Nephron progenitor cell (in vitro differentiated cells): ENCODE results near the gene EMX1.

ENCODE experiments used
- DNase-seq: peaks from one replicate; pipeline ENCODE4 v3.0.0; 2021
- H3K27ac Mint-ChIP-seq: 2 replicates; pipeline ENCODE4 v1.8.0; 2021; ENCODE audit warnings: mild to moderate bottlenecking, moderate library complexity, mixed read lengths
- H3K27me3 Mint-ChIP-seq: 2 replicates; pipeline ENCODE4 v1.8.0; 2021; ENCODE audit warnings: mild to moderate bottlenecking, low read depth, mixed read lengths; ENCODE audit not compliant: poor library complexity
- H3K36me3 Mint-ChIP-seq: 2 replicates; pipeline ENCODE4 v1.8.0; 2021; ENCODE audit warnings: low read depth, mixed read lengths
- H3K4me1 Mint-ChIP-seq: 2 replicates; pipeline ENCODE4 v1.8.0; 2021; ENCODE audit warnings: mixed read lengths
- H3K4me3 Mint-ChIP-seq: 2 replicates; pipeline ENCODE4 v1.8.0; 2021; ENCODE audit warnings: mild to moderate bottlenecking, moderate library complexity, mixed read lengths
- H3K9me3 Mint-ChIP-seq: 2 replicates; pipeline ENCODE4 v1.8.0; 2021; ENCODE audit warnings: mild to moderate bottlenecking, moderate library complexity, mixed read lengths
- TF ChIP-seq, protein P1 (sequence below): fragments of 200-600 bp; sonication (generic); IDR thresholded peaks from 2 replicates; pipeline ENCODE4 v1.5.0; 2021; ENCODE audit warnings: antibody characterized with exemption

The EMX1 gene

GRCh38 chr2:72892506-72893173 lies 24.7 kb upstream of the EMX1 start:
- Mint-ChIP-seq H3K9me3 (no peaks in the 10 kb centered on the region), H3K4me1 (peaks cover 22% of the 10 kb centered on the region), H3K36me3 (no peaks in the 10 kb centered on the region), H3K27ac (no peak overlapping the region), H3K27me3 (peaks cover 78% of the 10 kb centered on the region), H3K4me3 (no peak overlapping the region)
- TF ChIP-seq, protein P1, sequence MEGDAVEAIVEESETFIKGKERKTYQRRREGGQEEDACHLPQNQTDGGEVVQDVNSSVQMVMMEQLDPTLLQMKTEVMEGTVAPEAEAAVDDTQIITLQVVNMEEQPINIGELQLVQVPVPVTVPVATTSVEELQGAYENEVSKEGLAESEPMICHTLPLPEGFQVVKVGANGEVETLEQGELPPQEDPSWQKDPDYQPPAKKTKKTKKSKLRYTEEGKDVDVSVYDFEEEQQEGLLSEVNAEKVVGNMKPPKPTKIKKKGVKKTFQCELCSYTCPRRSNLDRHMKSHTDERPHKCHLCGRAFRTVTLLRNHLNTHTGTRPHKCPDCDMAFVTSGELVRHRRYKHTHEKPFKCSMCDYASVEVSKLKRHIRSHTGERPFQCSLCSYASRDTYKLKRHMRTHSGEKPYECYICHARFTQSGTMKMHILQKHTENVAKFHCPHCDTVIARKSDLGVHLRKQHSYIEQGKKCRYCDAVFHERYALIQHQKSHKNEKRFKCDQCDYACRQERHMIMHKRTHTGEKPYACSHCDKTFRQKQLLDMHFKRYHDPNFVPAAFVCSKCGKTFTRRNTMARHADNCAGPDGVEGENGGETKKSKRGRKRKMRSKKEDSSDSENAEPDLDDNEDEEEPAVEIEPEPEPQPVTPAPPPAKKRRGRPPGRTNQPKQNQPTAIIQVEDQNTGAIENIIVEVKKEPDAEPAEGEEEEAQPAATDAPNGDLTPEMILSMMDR = peak; percentile 83
- DNase-seq = peak; percentile 73

- no peak overlapping the region for H3K27ac Mint-ChIP-seq
- H3K9me3 Mint-ChIP-seq = no peaks in the 10 kb centered on the region
- peaks cover 26% of the 10 kb centered on the region for H3K4me1 Mint-ChIP-seq
- H3K4me3 Mint-ChIP-seq = no peak overlapping the region
- TF ChIP-seq, protein P1 = peak; percentile 72
- peaks cover 77% of the 10 kb centered on the region for H3K27me3 Mint-ChIP-seq
- H3K36me3 Mint-ChIP-seq = no peaks in the 10 kb centered on the region
- peak; percentile 77 for DNase-seq
Measured at GRCh38 chr2:72893594-72894319, 23.6 kb upstream of the EMX1 start.

DNA sequence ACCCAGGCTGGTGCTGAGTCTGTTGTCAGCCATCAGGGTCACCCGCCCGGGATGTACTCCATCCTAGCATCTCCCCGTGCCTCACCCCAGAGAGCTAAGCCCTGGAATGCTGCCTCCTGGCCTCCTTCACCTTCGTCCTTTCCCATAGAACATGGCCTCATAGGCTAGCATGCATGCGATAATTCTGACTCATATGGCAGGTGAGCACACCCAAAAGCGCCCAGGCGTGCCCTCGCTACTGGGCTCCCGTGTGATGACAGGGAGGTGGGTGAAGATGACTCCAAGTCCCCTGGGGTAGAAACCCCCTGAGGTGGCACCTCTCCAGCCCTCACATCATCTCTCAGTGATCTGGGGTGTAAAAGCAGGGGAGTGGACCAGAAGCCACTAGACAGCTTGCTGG lies 22.8 kb upstream of the EMX1 start:
- TF ChIP-seq, protein P1 = no peak
- H3K36me3 Mint-ChIP-seq = no peaks in the 10 kb centered on the region
- no peak for DNase-seq
- no peaks in the 10 kb centered on the region for H3K9me3 Mint-ChIP-seq
- H3K27ac Mint-ChIP-seq = no peak overlapping the region
- H3K27me3 Mint-ChIP-seq = peaks cover 77% of the 10 kb centered on the region
- peaks cover 26% of the 10 kb centered on the region for H3K4me1 Mint-ChIP-seq
- no peak overlapping the region for H3K4me3 Mint-ChIP-seq

- peaks cover 76% of the 10 kb centered on the region for H3K27me3 Mint-ChIP-seq
- H3K9me3 Mint-ChIP-seq = no peaks in the 10 kb centered on the region
- DNase-seq = no peak
- H3K4me3 Mint-ChIP-seq = no peak overlapping the region
- H3K27ac Mint-ChIP-seq = no peak overlapping the region
- no peaks in the 10 kb centered on the region for H3K36me3 Mint-ChIP-seq
- TF ChIP-seq, protein P1 = no peak
- H3K4me1 Mint-ChIP-seq = peaks cover 26% of the 10 kb centered on the region
Measured at GRCh38 chr2:72895154-72895553, 22.2 kb upstream of the EMX1 start.

- Mint-ChIP-seq H3K9me3 (no peaks in the 10 kb centered on the region), H3K27me3 (peaks cover 72% of the 10 kb centered on the region), H3K27ac (no peak overlapping the region), H3K4me1 (peaks cover 26% of the 10 kb centered on the region), H3K4me3 (no peak overlapping the region), H3K36me3 (no peaks in the 10 kb centered on the region)
- no peak for DNase-seq
- TF ChIP-seq, protein P1 = no peak
Measured at GRCh38 chr2:72895759-72896281, 21.5 kb upstream of the EMX1 start.
